ENCODE data around the gene EFNA4. TPM values are rescaled to one million over a fixed set of nuclear protein-coding genes. Genes with fewer than 3 reads are reported as not detected.
A peak's percentile ranks its signal among the peaks of the same experiment; 100 is the strongest.

EFNA4 gene
- total and polyA plus RNA-seq, 9 of the 15 experiments (the other 6 are each of a cell fraction or from before 2014, with no cell fraction given): 0.68 to 7.4 (median 6.1) TPM

DNA sequence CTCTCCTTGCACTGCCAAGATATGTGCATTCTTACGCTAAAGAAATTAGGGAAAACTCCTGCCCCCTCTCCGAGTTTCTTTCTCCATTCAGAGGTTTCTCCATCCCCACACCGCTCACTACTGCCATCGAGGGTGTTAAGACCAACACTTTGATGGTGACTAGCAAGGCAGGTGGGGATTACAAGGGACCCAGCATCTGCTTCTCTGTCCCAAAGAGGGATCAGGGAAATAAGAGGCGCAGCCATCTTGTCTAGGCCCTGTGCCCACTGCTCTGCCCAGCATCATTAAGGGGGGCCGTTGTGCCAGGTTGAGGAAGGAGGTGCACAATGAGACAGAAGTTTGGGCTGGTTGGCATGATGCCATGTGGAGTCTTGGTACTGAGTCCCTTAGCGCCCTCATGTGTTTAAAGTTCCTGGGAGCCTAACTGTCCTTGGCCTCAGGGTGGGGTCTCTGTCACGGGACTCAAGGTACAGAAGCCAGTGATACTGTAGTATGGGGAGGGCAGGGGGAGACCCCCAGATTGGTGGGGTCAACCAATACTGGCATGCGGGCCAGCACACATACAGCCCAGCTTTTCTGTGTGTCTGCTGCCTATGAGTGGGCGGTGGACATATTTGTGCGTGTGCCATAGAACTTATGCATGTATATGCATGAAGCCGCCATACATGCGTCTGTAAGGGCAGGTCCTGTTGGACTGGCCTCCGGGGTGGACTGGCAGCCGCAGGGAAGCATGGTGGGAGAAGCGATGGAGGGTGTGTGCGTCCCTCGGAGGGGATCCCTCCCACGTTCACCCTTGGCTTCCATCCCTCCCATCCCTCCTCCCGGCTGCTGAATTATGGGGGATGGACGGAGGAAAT lies 20.6 kb downstream of the EFNA4 start (continued):
- no peak for TF ChIP-seq RBM15 (IDR thresholded peaks at IDR 0.05; ENCODE audit: insufficient read depth, low read length)
- TF ChIP-seq GABPB1 (CRISPR knock-in tag; IDR thresholded peaks at IDR 0.05): no peak
- no peak for TF ChIP-seq ELF2 (CRISPR knock-in tag; IDR thresholded peaks at IDR 0.05)
- no peak for TF ChIP-seq PHF20 (IDR thresholded peaks at IDR 0.05; ENCODE audit: partially characterized antibody)
- no peak for TF ChIP-seq ZNF589 (CRISPR knock-in tag; IDR thresholded peaks at IDR 0.05; ENCODE audit: low read depth)
- TF ChIP-seq, protein P1, sequence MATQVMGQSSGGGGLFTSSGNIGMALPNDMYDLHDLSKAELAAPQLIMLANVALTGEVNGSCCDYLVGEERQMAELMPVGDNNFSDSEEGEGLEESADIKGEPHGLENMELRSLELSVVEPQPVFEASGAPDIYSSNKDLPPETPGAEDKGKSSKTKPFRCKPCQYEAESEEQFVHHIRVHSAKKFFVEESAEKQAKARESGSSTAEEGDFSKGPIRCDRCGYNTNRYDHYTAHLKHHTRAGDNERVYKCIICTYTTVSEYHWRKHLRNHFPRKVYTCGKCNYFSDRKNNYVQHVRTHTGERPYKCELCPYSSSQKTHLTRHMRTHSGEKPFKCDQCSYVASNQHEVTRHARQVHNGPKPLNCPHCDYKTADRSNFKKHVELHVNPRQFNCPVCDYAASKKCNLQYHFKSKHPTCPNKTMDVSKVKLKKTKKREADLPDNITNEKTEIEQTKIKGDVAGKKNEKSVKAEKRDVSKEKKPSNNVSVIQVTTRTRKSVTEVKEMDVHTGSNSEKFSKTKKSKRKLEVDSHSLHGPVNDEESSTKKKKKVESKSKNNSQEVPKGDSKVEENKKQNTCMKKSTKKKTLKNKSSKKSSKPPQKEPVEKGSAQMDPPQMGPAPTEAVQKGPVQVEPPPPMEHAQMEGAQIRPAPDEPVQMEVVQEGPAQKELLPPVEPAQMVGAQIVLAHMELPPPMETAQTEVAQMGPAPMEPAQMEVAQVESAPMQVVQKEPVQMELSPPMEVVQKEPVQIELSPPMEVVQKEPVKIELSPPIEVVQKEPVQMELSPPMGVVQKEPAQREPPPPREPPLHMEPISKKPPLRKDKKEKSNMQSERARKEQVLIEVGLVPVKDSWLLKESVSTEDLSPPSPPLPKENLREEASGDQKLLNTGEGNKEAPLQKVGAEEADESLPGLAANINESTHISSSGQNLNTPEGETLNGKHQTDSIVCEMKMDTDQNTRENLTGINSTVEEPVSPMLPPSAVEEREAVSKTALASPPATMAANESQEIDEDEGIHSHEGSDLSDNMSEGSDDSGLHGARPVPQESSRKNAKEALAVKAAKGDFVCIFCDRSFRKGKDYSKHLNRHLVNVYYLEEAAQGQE (IDR thresholded peaks at IDR 0.05; ENCODE audit: borderline replicate concordance): peak; percentile 48; the same call in 1 of the 2 replicates
- TF ChIP-seq, protein P1 (CRISPR knock-in tag; IDR thresholded peaks at IDR 0.05; ENCODE audit: low read depth): no peak
- TF ChIP-seq HDAC6 (IDR thresholded peaks at IDR 0.05; ENCODE audit: low read depth, low read length): no peak
- TF ChIP-seq NFXL1 (CRISPR knock-in tag; IDR thresholded peaks at IDR 0.05): no peak
- TF ChIP-seq RBBP5 (IDR thresholded peaks at IDR 0.05; ENCODE audit: borderline replicate concordance, insufficient read depth, low read length, poor library complexity, severe bottlenecking): peak; percentile 26
- no peak for TF ChIP-seq TRIM28 (IDR thresholded peaks at IDR 0.05)
- TF ChIP-seq, protein P2, sequence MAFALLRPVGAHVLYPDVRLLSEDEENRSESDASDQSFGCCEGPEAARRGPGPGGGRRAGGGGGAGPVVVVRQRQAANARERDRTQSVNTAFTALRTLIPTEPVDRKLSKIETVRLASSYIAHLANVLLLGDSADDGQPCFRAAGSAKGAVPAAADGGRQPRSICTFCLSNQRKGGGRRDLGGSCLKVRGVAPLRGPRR (CRISPR knock-in tag; IDR thresholded peaks at IDR 0.05): no peak
- peak; percentile 99 for TF ChIP-seq NFIC (IDR thresholded peaks at IDR 0.05)
- no peak for TF ChIP-seq NUFIP1 (IDR thresholded peaks at IDR 0.05; ENCODE audit: partially characterized antibody)
- TF ChIP-seq, protein P3, sequence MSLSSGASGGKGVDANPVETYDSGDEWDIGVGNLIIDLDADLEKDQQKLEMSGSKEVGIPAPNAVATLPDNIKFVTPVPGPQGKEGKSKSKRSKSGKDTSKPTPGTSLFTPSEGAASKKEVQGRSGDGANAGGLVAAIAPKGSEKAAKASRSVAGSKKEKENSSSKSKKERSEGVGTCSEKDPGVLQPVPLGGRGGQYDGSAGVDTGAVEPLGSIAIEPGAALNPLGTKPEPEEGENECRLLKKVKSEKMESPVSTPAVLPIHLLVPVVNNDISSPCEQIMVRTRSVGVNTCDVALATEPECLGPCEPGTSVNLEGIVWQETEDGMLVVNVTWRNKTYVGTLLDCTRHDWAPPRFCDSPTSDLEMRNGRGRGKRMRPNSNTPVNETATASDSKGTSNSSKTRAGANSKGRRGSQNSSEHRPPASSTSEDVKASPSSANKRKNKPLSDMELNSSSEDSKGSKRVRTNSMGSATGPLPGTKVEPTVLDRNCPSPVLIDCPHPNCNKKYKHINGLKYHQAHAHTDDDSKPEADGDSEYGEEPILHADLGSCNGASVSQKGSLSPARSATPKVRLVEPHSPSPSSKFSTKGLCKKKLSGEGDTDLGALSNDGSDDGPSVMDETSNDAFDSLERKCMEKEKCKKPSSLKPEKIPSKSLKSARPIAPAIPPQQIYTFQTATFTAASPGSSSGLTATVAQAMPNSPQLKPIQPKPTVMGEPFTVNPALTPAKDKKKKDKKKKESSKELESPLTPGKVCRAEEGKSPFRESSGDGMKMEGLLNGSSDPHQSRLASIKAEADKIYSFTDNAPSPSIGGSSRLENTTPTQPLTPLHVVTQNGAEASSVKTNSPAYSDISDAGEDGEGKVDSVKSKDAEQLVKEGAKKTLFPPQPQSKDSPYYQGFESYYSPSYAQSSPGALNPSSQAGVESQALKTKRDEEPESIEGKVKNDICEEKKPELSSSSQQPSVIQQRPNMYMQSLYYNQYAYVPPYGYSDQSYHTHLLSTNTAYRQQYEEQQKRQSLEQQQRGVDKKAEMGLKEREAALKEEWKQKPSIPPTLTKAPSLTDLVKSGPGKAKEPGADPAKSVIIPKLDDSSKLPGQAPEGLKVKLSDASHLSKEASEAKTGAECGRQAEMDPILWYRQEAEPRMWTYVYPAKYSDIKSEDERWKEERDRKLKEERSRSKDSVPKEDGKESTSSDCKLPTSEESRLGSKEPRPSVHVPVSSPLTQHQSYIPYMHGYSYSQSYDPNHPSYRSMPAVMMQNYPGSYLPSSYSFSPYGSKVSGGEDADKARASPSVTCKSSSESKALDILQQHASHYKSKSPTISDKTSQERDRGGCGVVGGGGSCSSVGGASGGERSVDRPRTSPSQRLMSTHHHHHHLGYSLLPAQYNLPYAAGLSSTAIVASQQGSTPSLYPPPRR (CRISPR knock-in tag; IDR thresholded peaks at IDR 0.05; ENCODE audit: borderline replicate concordance): 0 out of 2 replicates have a peak, but pooled peaks have one; percentile 27

Measured in K562 (cell line).